Regular cardiac myocyte (primary cell): ENCODE data around the gene SLC17A7. TPM values are rescaled to one million over a fixed set of nuclear protein-coding genes. Genes with fewer than 3 reads are reported as not detected.

Source experiments
- total RNA-seq: library from RNA; depleted of rRNA; stranded (reverse); fragments of >200 nt; gene quantifications from 2 replicates; pipeline ENCODE4 v1.2.3, GENCODE V29; 2014

Gene SLC17A7
- total RNA-seq, result 0.19 and 1.1 TPM in 2 replicates

GRCh38 chr19:49441210-49441959 is at the start of gene SLC17A7:
TSS of gene SLC17A7 (minus strand) at chr19:49441527. CDS start at chr19:49441379, 148 bp downstream.

DNA sequence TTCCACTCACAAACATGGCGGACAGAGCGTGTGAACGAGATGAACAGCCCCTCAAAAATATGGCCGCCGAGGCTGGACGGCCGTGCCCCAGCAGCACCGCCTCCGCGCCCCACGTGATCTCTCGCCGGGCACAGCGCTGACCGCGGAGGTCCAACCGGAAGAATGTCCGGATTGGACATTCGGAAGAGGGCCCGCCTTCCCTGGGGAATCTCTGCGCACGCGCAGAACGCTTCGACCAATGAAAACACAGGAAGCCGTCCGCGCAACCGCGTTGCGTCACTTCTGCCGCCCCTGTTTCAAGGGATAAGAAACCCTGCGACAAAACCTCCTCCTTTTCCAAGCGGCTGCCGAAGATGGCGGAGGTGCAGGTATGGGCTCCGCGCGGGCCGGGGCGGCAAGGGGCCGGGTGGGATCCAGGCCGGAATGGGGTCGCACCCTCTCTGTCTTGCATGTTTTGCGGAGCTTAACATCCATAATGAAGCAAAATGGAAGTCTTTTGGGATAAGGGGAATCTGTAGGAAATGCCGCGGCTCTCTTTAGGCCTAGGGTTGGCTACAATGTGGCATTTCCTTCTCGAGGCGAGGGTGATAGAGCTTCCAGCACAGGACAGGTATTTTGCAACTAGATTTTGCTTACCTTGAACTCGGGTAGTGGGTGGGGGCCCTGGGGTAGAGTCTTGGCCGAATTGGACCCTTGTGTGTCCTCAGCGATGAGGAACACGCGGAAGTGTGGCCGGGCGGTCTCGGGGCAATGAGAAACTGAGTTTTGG is 46.1 kb upstream of the SLC17A7 start, which contains the start of gene RPL13A:
Gene RPL13A (plus strand): TSS at position 332 of the 769 bp plus-strand sequence. CDS start 22 bp downstream, at position 354.

GRCh38 chr19:49473868-49474541 is 32.7 kb upstream of the SLC17A7 start, which contains the start of gene FLT3LG:
TSS of gene FLT3LG (plus strand) at chr19:49474215. CDS start at chr19:49474640, 425 bp downstream.

GRCh38 chr19:49453013-49453756 is 11.9 kb upstream of the SLC17A7 start, which contains the start of gene ALDH16A1:
TSS of gene ALDH16A1 (plus strand) at chr19:49453225. CDS start at chr19:49453332, 107 bp downstream.

DNA sequence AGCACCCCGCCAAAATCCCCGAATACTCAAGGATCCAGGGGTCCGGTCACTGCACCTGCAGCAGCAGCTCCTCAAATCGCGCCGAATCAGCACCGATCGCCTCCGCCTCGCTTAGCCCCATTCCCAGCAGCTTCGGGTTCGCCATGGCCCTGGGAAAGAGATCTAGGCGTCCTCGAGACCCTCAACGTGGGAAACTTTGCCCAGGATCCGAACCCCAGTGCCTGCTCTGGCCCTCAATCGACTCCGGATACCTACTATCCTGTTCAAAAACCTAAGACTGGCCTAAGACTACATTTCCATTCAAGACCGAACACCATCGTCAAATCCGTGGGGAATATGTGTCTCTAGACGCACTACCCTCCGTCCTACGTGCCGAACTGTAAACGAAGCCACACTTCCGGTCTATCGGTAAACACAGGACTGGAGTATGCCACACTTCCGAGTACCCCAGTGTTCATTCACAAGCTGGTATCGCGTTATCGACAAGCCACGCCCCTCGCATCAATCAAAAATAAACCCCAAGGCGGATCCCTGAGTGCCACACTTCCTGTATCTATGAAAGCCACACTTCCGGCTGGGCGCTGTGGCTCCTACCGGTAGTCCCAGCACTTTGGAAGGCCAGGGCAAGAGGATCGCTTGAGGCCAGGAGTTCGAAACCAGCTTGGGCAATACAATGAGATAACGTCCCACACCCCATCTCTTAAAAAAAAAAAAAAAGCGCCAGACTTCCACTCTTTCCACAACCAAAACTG is 10.3 kb upstream of the SLC17A7 start, which contains the start of gene PIH1D1:
Gene PIH1D1 (minus strand): TSS at position 385 of the 752 bp plus-strand sequence. CDS start 240 bp downstream, at position 145.

DNA sequence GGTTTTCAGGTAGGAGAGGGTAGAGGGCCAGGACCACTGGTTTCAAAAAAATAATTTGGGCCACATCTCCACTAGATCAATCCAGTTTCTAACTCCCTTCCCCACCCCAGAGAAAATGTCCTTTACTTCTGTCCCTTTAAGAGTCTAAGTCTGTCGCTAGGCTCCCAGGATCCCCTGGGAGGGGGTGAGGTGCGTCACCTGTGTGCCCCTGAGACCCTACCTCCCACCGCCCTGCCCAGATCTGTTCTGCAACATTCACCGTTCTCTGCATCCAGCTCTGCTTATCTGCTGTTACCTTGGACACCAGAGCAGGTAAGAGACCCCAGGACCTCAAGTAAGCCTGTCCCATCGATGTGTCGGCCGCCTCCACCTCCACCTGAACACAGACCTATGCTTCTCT is 16.1 kb downstream of the SLC17A7 start, which contains the start of gene GFY:
Gene GFY (plus strand): TSS at position 211 of the 400 bp plus-strand sequence. CDS start 1,043 bp downstream, outside the sequence.

DNA sequence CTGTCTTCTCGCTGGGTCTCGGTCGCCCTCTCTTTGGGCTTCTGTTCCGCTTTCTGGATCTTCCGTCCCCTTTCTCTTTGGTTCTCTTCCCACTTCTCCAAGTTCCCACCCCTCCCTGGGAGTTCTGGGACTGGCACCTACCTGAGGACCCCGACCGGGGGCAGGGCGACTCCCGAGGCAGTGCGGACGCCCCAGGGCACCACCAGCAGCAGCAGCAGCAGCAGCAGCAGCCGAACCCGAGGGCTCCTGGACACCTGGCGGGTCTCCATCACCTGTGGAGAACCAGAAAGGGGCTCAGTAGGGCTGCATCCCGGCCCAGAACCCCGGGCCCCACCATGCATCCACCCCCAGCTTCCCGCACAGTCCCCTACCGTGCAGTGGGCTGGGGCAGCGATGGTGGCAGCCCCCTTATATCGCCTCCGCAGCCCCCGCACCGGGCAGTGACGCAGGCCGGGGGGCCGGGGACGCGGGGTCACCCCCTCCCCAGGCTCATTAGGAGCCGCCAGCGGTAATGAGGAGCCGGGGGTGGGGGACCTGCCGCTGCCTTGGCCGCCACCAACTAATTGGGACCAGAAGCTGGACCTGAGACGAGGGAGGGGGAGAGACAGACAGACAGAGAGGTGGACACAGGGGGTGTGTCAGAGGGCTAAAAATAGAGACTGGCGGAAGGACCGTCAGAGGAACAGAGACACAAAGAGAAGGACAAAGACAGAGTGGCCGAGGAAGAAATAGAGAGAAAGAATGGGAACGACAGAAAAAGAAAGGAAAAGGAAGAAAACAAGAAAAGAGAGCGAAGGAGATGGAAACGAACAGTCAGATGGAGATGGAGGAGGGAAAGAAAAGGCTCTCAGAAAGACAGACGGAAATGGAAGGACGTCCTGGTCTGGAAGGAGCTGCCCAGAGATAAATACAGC is 18.0 kb downstream of the SLC17A7 start, which contains the start of gene PTH2:
Gene PTH2 (minus strand): TSS at position 371 of the 914 bp plus-strand sequence. CDS start 102 bp downstream, at position 269.

GRCh38 chr19:49387936-49388372 is 53.4 kb downstream of the SLC17A7 start, which contains the start of gene KASH5:
TSS of gene KASH5 (plus strand) at chr19:49388249. CDS start at chr19:49390884, 2,635 bp downstream.

Other genes with a start within 250 kb of the SLC17A7 start
- gene SLC6A16, start 116.3 kb downstream of the SLC17A7 start, total RNA-seq, result 0.38 and 0.56 TPM in 2 replicates
- gene CD37, start 106.1 kb downstream of the SLC17A7 start, total RNA-seq, result 0.28 TPM in 1 of 2 replicates, not detected in the other
- 14.7 and 25.9 TPM in 2 replicates for gene TEAD2, start 79.1 kb downstream of the SLC17A7 start, total RNA-seq
- not detected in 2 replicates for gene DKKL1, start 77.7 kb downstream of the SLC17A7 start, total RNA-seq
- not detected in 2 replicates for gene KASH5, start 53.3 kb downstream of the SLC17A7 start, total RNA-seq
- gene PTH2, start 18.1 kb downstream of the SLC17A7 start, total RNA-seq, result not detected in 2 replicates
- not detected in 2 replicates for gene GFY, start 16.1 kb downstream of the SLC17A7 start, total RNA-seq
- 133 and 157 TPM in 2 replicates for gene PIH1D1, start 10.3 kb upstream of the SLC17A7 start, total RNA-seq
- gene ALDH16A1, start 11.7 kb upstream of the SLC17A7 start, total RNA-seq, result 17.2 and 59.2 TPM in 2 replicates
- 1.5 and 3.4 TPM in 2 replicates for gene FLT3LG, start 32.7 kb upstream of the SLC17A7 start, total RNA-seq
- gene RPL13A, start 46.1 kb upstream of the SLC17A7 start, total RNA-seq, result 2,978 and 3,842 TPM in 2 replicates
- 3,515 and 5,692 TPM in 2 replicates for gene RPS11, start 54.9 kb upstream of the SLC17A7 start, total RNA-seq
- gene FCGRT, start 71.1 kb upstream of the SLC17A7 start, total RNA-seq, result 19.0 and 69.3 TPM in 2 replicates
- 198 and 257 TPM in 2 replicates for gene RCN3, start 86.5 kb upstream of the SLC17A7 start, total RNA-seq
- gene NOSIP, start 139.0 kb upstream of the SLC17A7 start, total RNA-seq, result 49.6 and 72.9 TPM in 2 replicates
- gene PRRG2, start 139.8 kb upstream of the SLC17A7 start, total RNA-seq, result 0.19 and 1.1 TPM in 2 replicates
- 1.1 and 1.3 TPM in 2 replicates for gene PRR12, start 149.7 kb upstream of the SLC17A7 start, total RNA-seq
- gene RRAS, start 198.6 kb upstream of the SLC17A7 start, total RNA-seq, result 60.8 and 71.9 TPM in 2 replicates
- 10.1 and 21.5 TPM in 2 replicates for gene SCAF1, start 200.7 kb upstream of the SLC17A7 start, total RNA-seq
- 48.8 and 80.3 TPM in 2 replicates for gene IRF3, start 224.3 kb upstream of the SLC17A7 start, total RNA-seq
- 2.8 and 12.8 TPM in 2 replicates for gene BCL2L12, start 224.4 kb upstream of the SLC17A7 start, total RNA-seq
- 274 and 493 TPM in 2 replicates for gene PRMT1, start 235.7 kb upstream of the SLC17A7 start, total RNA-seq
- gene ADM5, start 248.1 kb upstream of the SLC17A7 start, total RNA-seq, result 0.56 and 0.77 TPM in 2 replicates
- 13.0 and 15.5 TPM in 2 replicates for gene CPT1C, start 249.6 kb upstream of the SLC17A7 start, total RNA-seq